CD4-positive, alpha-beta T cell treated with Interleukin-21 for 1 hour (primary cell): ENCODE measurements around the gene KCNMA1.

Experiments used
- DNase-seq: peaks from one replicate; pipeline ENCODE4 v3.0.0-alpha.2; 2020

The KCNMA1 gene

DNA sequence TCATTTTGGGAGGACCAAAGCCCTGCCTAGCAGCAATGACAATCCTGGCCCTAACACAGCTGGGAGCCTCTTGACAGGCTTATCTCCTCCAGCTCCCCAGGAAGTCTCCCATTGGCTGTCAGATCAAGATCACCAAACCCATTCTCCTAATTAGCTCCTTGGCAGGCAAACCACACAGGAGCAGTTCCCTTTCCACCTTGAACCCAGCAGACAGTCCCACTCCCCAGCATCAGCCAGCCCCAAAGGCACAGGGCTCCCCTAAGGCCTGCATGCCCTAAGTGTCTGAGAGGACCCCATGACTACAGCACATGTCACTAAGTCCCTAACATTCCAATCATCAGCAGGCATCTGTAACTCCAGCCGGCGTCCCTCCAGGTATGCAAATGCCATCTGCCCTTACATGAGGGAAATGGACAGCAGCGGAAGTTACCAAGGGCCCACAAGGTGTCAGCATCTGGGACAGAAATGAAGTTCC is 348.5 kb downstream of the KCNMA1 start:
- DNase-seq = no peak

- no peak for DNase-seq
Observed at GRCh38 chr10:77287647-77288120, 349.9 kb downstream of the KCNMA1 start.

GRCh38 chr10:77286531-77287508 is 350.8 kb downstream of the KCNMA1 start:
- DNase-seq = no peak

- no peak for DNase-seq
Observed at GRCh38 chr10:77285529-77286182, 352.0 kb downstream of the KCNMA1 start.

GRCh38 chr10:77284797-77285196 is 352.8 kb downstream of the KCNMA1 start:
- no peak for DNase-seq

DNA sequence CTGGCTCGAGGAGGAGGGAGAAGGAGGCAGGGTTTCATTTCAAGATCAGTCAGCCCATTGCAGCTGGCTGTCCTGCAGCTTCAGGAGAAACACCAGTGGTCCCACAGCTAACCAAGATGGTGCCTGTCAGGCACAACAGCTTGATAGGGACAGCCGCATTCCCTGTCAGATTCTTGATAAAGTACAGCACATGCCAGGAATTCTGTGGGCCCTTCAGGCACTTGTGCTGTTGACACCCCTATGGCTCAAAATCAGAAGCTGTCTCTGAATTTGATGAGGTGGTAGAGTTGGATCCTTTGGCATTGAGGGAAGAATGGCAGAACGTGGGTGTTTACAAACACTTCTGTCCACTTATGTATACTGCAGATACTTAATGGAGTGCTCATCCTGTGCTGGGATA is 354.3 kb downstream of the KCNMA1 start:
- DNase-seq = no peak

- no peak for DNase-seq
Observed at GRCh38 chr10:77282163-77282562, 355.4 kb downstream of the KCNMA1 start.

GRCh38 chr10:77281719-77282118 is 355.9 kb downstream of the KCNMA1 start:
- DNase-seq = no peak

- peak; percentile 4 for DNase-seq
Observed at GRCh38 chr10:77279207-77279606, 358.4 kb downstream of the KCNMA1 start.

GRCh38 chr10:77274046-77274795 is 363.4 kb downstream of the KCNMA1 start:
- DNase-seq = no peak

- DNase-seq = no peak
Observed at GRCh38 chr10:77269163-77269562, 368.4 kb downstream of the KCNMA1 start.

GRCh38 chr10:77268721-77269120 is 368.9 kb downstream of the KCNMA1 start:
- no peak for DNase-seq

DNA sequence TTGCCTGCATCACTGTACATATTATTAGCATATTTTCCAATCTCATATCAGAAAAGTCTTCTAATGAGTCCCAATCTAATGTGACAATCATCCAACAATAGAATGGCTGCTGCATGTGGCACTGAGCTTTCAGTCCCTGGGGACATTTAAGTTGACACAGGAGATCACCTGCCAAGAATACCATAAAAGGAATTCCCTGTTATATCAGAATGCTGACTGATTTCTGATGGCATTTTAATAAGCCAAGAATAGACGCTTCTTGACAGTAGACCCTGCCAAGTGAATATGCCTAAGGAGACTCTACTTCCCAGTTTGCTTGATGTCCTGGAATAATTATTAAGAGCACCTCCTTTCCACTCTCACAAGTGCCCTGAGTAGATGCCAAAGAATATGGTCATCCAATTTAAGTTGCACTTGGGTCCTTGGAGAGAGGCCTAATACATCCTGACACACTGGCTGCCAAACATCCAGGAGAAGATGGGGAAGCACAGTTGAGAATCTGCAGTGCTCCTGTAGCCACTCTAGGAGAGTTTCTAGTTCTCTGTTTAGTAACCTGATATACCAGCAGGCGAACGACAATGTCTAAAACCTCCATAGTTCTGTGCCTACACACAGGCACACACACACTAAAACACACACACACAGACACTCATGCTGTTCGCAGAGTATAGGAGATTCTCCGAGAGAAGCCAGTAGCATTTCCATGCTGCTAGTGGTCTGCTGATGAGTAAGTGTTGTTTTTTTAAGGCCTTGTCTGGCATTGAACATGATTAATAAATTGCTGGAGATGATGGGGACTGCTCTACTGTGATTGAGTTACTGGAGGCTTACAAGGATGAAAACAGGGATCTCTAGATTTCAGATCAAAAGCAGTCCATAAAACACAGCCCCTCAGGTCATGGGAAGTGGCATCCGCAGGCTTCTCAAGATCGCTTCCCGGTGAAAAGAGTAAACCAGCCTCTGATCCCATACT is 369.6 kb downstream of the KCNMA1 start:
- no peak for DNase-seq

GRCh38 chr10:77266242-77266641 is 371.4 kb downstream of the KCNMA1 start:
- DNase-seq = no peak

- DNase-seq = no peak
Observed at GRCh38 chr10:77264527-77264926, 373.1 kb downstream of the KCNMA1 start.

GRCh38 chr10:77264107-77264506 is 373.5 kb downstream of the KCNMA1 start:
- peak; percentile 24 for DNase-seq

GRCh38 chr10:77263700-77264099 is 373.9 kb downstream of the KCNMA1 start:
- DNase-seq = no peak

- DNase-seq = no peak
Observed at GRCh38 chr10:77261146-77261545, 376.5 kb downstream of the KCNMA1 start.

- no peak for DNase-seq
Observed at GRCh38 chr10:77259171-77259874, 378.3 kb downstream of the KCNMA1 start.

GRCh38 chr10:77256346-77256745 is 381.3 kb downstream of the KCNMA1 start:
- DNase-seq = no peak

- no peak for DNase-seq
Observed at GRCh38 chr10:77253556-77254064, 384.0 kb downstream of the KCNMA1 start.
